RWPE2 (cell line): ENCODE measurements around the gene LETM1.

Experiments
- ATAC-seq: fragments of 200-7000 bp; cut with Tn5 transposase; 3 replicates; pipeline ENCODE4 v1.9.1; 2021; ENCODE audit warnings: low read depth
- DNase-seq: peaks from one replicate; pipeline ENCODE4 v3.0.0-alpha.2; 2020; ENCODE audit warnings: low spot score
- H3K27ac ChIP-seq: fragments of 450-650 bp; 2 replicates; pipeline ENCODE4 v1.5.1; 2017; ENCODE audit warnings: mild to moderate bottlenecking; ENCODE audit not compliant: poor library complexity, severe bottlenecking
- H3K27me3 ChIP-seq: fragments of 250-450 bp; sonication (Bioruptor Pico); 2 replicates; pipeline ENCODE4 v1.5.1; 2021; ENCODE audit warnings: mild to moderate bottlenecking, moderate library complexity; ENCODE audit not compliant: insufficient read depth, poor library complexity, severe bottlenecking
- H3K36me3 ChIP-seq: fragments of 250-450 bp; sonication (Bioruptor Pico); 2 replicates; pipeline ENCODE4 v1.5.1; 2020; ENCODE audit warnings: low read depth, mild to moderate bottlenecking, moderate library complexity
- H3K4me1 ChIP-seq: fragments of 250-450 bp; sonication (Bioruptor Pico); 2 replicates; pipeline ENCODE4 v1.5.1; 2021; ENCODE audit warnings: mild to moderate bottlenecking, moderate library complexity; ENCODE audit not compliant: insufficient read depth, poor library complexity, severe bottlenecking
- H3K4me3 ChIP-seq: fragments of 250-450 bp; sonication (Bioruptor Pico); 2 replicates; pipeline ENCODE4 v1.5.1; 2021; ENCODE audit warnings: mild to moderate bottlenecking, moderate library complexity; ENCODE audit not compliant: severe bottlenecking
- H3K9me3 ChIP-seq: fragments of 250-450 bp; sonication (Bioruptor Pico); 2 replicates; pipeline ENCODE4 v1.5.1; 2021; ENCODE audit warnings: mild to moderate bottlenecking, moderate library complexity; ENCODE audit not compliant: severe bottlenecking
- TF ChIP-seq, protein P1 (sequence below): fragments of 450-650 bp; IDR thresholded peaks from one replicate; pipeline ENCODE4 v1.5.1; 2017; ENCODE audit warnings: mild to moderate bottlenecking, moderate library complexity; ENCODE audit not compliant: poor library complexity, severe bottlenecking

The LETM1 gene

GRCh38 chr4:1821679-1822567 is 34.0 kb downstream of the LETM1 start:
- DNase-seq (no peak), ATAC-seq (no peak)
- TF ChIP-seq, protein P1, sequence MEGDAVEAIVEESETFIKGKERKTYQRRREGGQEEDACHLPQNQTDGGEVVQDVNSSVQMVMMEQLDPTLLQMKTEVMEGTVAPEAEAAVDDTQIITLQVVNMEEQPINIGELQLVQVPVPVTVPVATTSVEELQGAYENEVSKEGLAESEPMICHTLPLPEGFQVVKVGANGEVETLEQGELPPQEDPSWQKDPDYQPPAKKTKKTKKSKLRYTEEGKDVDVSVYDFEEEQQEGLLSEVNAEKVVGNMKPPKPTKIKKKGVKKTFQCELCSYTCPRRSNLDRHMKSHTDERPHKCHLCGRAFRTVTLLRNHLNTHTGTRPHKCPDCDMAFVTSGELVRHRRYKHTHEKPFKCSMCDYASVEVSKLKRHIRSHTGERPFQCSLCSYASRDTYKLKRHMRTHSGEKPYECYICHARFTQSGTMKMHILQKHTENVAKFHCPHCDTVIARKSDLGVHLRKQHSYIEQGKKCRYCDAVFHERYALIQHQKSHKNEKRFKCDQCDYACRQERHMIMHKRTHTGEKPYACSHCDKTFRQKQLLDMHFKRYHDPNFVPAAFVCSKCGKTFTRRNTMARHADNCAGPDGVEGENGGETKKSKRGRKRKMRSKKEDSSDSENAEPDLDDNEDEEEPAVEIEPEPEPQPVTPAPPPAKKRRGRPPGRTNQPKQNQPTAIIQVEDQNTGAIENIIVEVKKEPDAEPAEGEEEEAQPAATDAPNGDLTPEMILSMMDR, result no peak
- peaks cover 88% of the 10 kb centered on the region for H3K36me3 ChIP-seq
- H3K27ac ChIP-seq, result no peak overlapping the region
- H3K4me1 ChIP-seq, result no peaks in the 10 kb centered on the region
- H3K9me3 ChIP-seq, result no peaks in the 10 kb centered on the region
- H3K27me3 ChIP-seq, result no peaks in the 10 kb centered on the region
- no peak overlapping the region for H3K4me3 ChIP-seq

GRCh38 chr4:1819816-1820215 is 36.1 kb downstream of the LETM1 start:
- H3K36me3 ChIP-seq, result peaks cover 90% of the 10 kb centered on the region

DNA sequence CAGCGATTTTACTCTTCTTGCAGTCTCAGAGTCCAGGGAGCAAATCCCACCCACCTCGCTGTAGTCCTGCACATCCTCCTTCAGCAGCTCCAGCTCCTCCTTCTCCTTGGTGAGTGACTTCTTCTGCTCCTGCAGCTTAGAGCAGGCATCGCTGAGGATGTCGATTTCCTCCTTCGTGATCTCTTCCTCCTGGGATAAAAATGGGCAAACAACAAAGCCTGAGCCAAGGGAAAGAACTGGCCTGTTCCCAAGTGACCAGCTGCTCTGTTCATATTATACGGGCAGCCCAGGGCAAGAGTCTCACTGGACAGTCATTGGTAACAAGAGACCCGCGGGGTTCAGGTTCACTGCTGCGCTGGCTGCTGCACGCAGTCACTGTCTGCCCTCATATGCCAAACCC is 36.7 kb downstream of the LETM1 start:
- H3K27ac ChIP-seq, result no peak overlapping the region
- peaks cover 91% of the 10 kb centered on the region for H3K36me3 ChIP-seq
- H3K4me1 ChIP-seq, result no peaks in the 10 kb centered on the region

More at GRCh38 chr4:1819816-1820215, 36.1 kb downstream of the LETM1 start:
- DNase-seq, result no peak
- ATAC-seq, result no peak
- Histone ChIP-seq H3K4me3 (no peak overlapping the region), H3K27ac (no peak overlapping the region), H3K27me3 (no peaks in the 10 kb centered on the region), H3K4me1 (no peaks in the 10 kb centered on the region), H3K9me3 (no peaks in the 10 kb centered on the region)
- TF ChIP-seq, protein P1, result no peak

GRCh38 chr4:1815997-1816860 is 39.7 kb downstream of the LETM1 start:
- Histone ChIP-seq H3K27ac (no peak overlapping the region), H3K4me1 (no peaks in the 10 kb centered on the region), H3K27me3 (no peaks in the 10 kb centered on the region), H3K36me3 (peaks cover 71% of the 10 kb centered on the region), H3K4me3 (no peak overlapping the region), H3K9me3 (no peaks in the 10 kb centered on the region)
- DNase-seq, result peak; percentile 55
- ATAC-seq, result no peak
- TF ChIP-seq, protein P1, result no peak

More for the DNA sequence above, 36.7 kb downstream of the LETM1 start:
- no peak for ATAC-seq
- H3K27me3 ChIP-seq, result no peaks in the 10 kb centered on the region
- TF ChIP-seq, protein P1, result no peak
- no peaks in the 10 kb centered on the region for H3K9me3 ChIP-seq
- no peak overlapping the region for H3K4me3 ChIP-seq
- peak; percentile 25 for DNase-seq
